Stimulated activated CD4-positive, alpha-beta T cell treated with anti-CD3 and anti-CD28 coated beads, Interleukin-15, amount 100 ng/mL, for 24 hours (primary cell): ENCODE measurements around the gene ITK.
A peak's percentile ranks its signal among the peaks of the same experiment; 100 is the strongest.
"Not testable (repeated sequence)": the region's sequence is repeated elsewhere in the genome, so short reads cannot be mapped to it uniquely, and the experiment has no call there.

ENCODE experiments used
- DNase-seq: peaks from one replicate; pipeline ENCODE4 v3.0.0-alpha.2; 2020

Gene ITK

GRCh38 chr5:157213527-157214243 lies 33.0 kb downstream of the ITK start:
- no peak for DNase-seq

- no peak for DNase-seq
These were observed 33.8 kb downstream of the ITK start for GRCh38 chr5:157214415-157214814.

GRCh38 chr5:157214861-157215513 lies 34.3 kb downstream of the ITK start:
- no peak for DNase-seq

GRCh38 chr5:157215514-157216167 lies 35.0 kb downstream of the ITK start:
- peak; percentile 59 for DNase-seq

GRCh38 chr5:157216391-157217142 lies 35.9 kb downstream of the ITK start:
- DNase-seq: no peak

GRCh38 chr5:157217289-157218024 lies 36.8 kb downstream of the ITK start:
- DNase-seq: peak; percentile 67

GRCh38 chr5:157219491-157220271 lies 39.0 kb downstream of the ITK start:
- no peak for DNase-seq

GRCh38 chr5:157221959-157222358 lies 41.3 kb downstream of the ITK start:
- no peak for DNase-seq

- peak; percentile 78 for DNase-seq
These were observed 42.0 kb downstream of the ITK start for GRCh38 chr5:157222506-157223230.

- DNase-seq: peak; percentile 49
These were observed 45.1 kb downstream of the ITK start for GRCh38 chr5:157225469-157226422.

- DNase-seq: no peak
These were observed 50.0 kb downstream of the ITK start for GRCh38 chr5:157230610-157231009.

GRCh38 chr5:157232706-157233105 lies 52.1 kb downstream of the ITK start:
- no peak for DNase-seq

GRCh38 chr5:157233515-157233914 lies 52.9 kb downstream of the ITK start:
- no peak for DNase-seq

- no peak for DNase-seq
These were observed 55.8 kb downstream of the ITK start for GRCh38 chr5:157236423-157236822.

GRCh38 chr5:157241483-157241882 lies 60.8 kb downstream of the ITK start:
- no peak for DNase-seq

- DNase-seq: not testable (repeated sequence)
These were observed 64.1 kb downstream of the ITK start for GRCh38 chr5:157244704-157245103.

GRCh38 chr5:157245476-157245875 lies 64.8 kb downstream of the ITK start:
- no peak for DNase-seq

- DNase-seq: no peak
These were observed 65.2 kb downstream of the ITK start for GRCh38 chr5:157245886-157246285.

GRCh38 chr5:157247267-157247666 lies 66.6 kb downstream of the ITK start:
- DNase-seq: peak; percentile 54
